ENCODE measurements around the gene B3GLCT. TPM values are rescaled to one million over a fixed set of nuclear protein-coding genes. Genes with fewer than 3 reads are reported as not detected.

Gene B3GLCT
- polyA plus RNA-seq, 1 donor from 2014 or later: 8.2 TPM

DNA sequence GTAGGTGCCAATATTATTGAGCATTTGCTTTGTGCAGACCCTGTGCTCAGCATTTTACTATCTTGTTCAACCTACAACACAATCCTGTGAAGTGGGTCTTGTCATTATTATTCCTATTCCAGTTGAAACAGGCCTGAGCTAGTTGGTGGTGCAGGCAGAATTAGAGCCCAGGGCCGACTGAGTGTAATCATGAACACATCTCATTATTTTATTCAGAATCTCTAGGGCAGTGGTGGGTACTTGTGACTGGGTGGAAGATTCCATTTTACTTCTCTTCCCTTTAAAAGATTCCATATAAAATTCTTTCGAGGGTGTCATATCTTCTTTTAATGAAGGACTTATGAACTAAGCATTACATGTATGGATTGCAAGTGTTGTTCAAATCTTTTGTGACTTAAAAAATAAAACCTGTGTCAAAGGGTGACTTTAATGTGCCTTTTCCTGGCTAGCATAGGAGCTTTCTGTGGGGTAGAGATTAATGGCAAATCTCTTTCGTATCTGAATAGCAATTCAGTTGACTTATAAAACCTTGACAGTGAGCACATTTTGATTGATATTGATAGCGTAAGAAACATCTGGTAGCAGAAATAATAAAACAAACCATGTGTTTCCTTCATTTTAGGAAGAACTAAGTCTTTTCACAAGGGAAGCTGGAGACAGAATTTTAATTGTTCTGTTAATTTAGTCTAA is 20.3 kb downstream of the B3GLCT start:
- Histone ChIP-seq H3F3A (ENCODE audit: insufficient read depth, low read length, poor library complexity, severe bottlenecking) (no peaks in the 10 kb centered on the region), H3K27ac (ENCODE audit: low read length) (no peak overlapping the region), H3K27me3 (ENCODE audit: insufficient read depth, low read depth, low read length) (no peaks in the 10 kb centered on the region), H4K20me1 (ENCODE audit: insufficient read depth) (no peaks in the 10 kb centered on the region), H3K9me2 (ENCODE audit: insufficient read depth, low read length) (no peaks in the 10 kb centered on the region), H3K9me3 (ENCODE audit: low read length) (no peaks in the 10 kb centered on the region), H3K36me3 (ENCODE audit: insufficient read depth, low read length) (no peaks in the 10 kb centered on the region), H3K4me2 (ENCODE audit: low read length) (no peak overlapping the region), H3K4me3 (ENCODE audit: low read length) (no peak overlapping the region), H2AFZ (ENCODE audit: low read depth, low read length) (no peak overlapping the region), H3K79me2 (replicated peaks; ENCODE audit: insufficient read depth, low read length) (no peaks in the 10 kb centered on the region), H3K9ac (ENCODE audit: low read length) (no peak overlapping the region)
- TF ChIP-seq POLR2AphosphoS5 (IDR thresholded peaks at IDR 0.05) (no peak), REST (IDR thresholded peaks at IDR 0.05; ENCODE audit: borderline replicate concordance) (no peak), CTCF (IDR thresholded peaks at IDR 0.05; ENCODE audit: poor library complexity, severe bottlenecking) (no peak), RAD21 (conservative IDR thresholded peaks at IDR 0.05) (no peak), MXI1 (conservative IDR thresholded peaks at IDR 0.05; ENCODE audit: poor library complexity, severe bottlenecking) (no peak), EP300 (conservative IDR thresholded peaks at IDR 0.05; ENCODE audit: poor library complexity, severe bottlenecking) (no peak), EZH2 (IDR thresholded peaks at IDR 0.05; ENCODE audit: borderline replicate concordance, insufficient read depth, low read length, poor library complexity, severe bottlenecking) (no peak), SMC3 (conservative IDR thresholded peaks at IDR 0.05; ENCODE audit: poor library complexity) (no peak), TAF1 (IDR thresholded peaks at IDR 0.05; ENCODE audit: low read depth) (no peak)

GRCh38 chr13:31221057-31221456 is 21.3 kb downstream of the B3GLCT start:
- no peaks in the 10 kb centered on the region for H3K27me3 ChIP-seq (ENCODE audit: insufficient read depth, low read depth, low read length)
- no peak overlapping the region for H3K4me2 ChIP-seq (ENCODE audit: low read length)
- H3K9ac ChIP-seq (ENCODE audit: low read length): no peak overlapping the region
- H3F3A ChIP-seq (ENCODE audit: insufficient read depth, low read length, poor library complexity, severe bottlenecking): no peaks in the 10 kb centered on the region
- TF ChIP-seq POLR2AphosphoS5 (IDR thresholded peaks at IDR 0.05): no peak
- TF ChIP-seq REST (IDR thresholded peaks at IDR 0.05; ENCODE audit: borderline replicate concordance): no peak
- TF ChIP-seq MXI1 (conservative IDR thresholded peaks at IDR 0.05; ENCODE audit: poor library complexity, severe bottlenecking): no peak
- no peak for TF ChIP-seq SMC3 (conservative IDR thresholded peaks at IDR 0.05; ENCODE audit: poor library complexity)
- no peaks in the 10 kb centered on the region for H3K9me3 ChIP-seq (ENCODE audit: low read length)
- no peaks in the 10 kb centered on the region for H3K9me2 ChIP-seq (ENCODE audit: insufficient read depth, low read length)
- no peaks in the 10 kb centered on the region for H3K79me2 ChIP-seq (replicated peaks; ENCODE audit: insufficient read depth, low read length)
- no peaks in the 10 kb centered on the region for H3K36me3 ChIP-seq (ENCODE audit: insufficient read depth, low read length)
- no peak overlapping the region for H2AFZ ChIP-seq (ENCODE audit: low read depth, low read length)
- no peak overlapping the region for H3K27ac ChIP-seq (ENCODE audit: low read length)
- no peaks in the 10 kb centered on the region for H4K20me1 ChIP-seq (ENCODE audit: insufficient read depth)
- no peak overlapping the region for H3K4me3 ChIP-seq (ENCODE audit: low read length)
